GM19023 (cell line): ENCODE measurements around the gene GALNT9.

Experiments used
- ATAC-seq: cut with Tn5 transposase; IDR thresholded peaks from one replicate; pipeline ENCODE4 v1.9.1; 2021; ENCODE audit warnings: mild to moderate bottlenecking, moderate library complexity; ENCODE audit not compliant: unreplicated experiment

Gene GALNT9

DNA sequence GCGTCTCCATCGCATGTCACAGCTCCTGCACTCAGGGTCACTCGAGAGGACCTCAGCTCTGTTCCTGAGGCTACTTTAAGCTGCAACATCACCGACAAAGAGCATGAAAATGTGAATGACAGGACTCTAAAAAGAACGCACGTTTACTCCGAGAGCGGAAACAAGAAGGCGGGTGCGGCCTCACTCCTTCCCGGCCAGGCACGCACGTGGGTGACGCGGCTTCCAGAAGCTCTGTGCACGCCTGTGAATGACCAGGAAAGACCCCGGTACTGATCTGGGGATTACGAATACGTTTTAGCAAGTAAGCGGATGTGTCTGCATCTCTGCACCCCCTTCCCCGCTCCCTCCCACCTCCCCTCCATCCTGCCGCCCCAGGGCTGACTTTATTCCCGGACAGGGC is 15.2 kb upstream of the GALNT9 start:
- no peak for ATAC-seq

DNA sequence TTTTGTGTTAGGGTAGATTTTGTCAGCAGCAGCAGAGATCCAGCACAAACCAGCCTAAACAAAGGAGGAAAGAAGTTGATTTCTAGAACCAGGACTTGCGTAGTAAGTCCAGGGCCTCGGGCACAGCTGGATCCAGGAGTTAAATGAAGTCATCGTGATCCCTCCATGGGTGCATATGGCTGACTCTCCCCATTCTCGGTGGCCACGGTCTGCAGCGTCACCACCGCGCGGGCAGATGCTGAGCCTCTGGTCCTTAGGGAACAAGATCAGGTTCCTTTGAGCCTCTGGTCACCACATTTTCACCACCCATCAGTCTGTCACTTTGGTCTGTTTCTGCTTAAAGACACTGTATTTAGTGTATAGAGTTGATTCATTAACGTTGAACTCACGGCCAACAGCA is 14.8 kb upstream of the GALNT9 start:
- no peak for ATAC-seq

DNA sequence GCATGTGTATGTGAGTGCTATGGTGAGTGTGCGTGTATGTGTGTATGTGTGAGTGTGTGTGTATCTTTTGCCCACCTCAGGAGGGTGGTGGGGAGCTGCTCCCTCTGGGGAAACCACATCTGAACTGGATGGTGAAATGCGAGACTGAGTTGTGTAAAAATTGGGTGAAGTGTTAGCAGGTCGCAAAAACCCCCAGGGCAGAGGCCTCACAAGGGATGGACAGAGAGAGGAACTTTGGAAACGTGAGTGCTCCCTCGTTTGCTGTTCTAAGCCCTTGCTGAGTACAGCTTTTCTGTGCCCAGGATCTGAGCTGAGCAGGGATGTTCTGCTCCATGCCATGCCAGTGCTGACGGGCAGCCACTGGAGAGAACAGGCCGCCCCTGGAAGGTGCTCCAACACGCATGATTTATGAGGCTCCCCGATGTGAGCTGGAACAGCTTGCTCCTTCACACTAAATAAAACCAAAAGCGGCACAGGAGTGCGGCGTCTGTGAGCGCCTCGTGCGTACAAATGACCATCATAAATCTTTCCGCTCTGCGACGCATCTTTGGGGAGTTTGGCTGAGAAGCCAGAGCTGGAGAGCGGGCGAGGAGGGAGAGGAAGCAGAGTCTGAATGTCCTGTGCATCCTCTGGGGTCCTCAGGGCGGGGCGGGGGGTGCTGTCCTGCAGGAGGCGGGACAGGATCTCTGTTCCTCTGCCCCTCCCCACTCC is 14.1 kb upstream of the GALNT9 start:
- no peak for ATAC-seq

DNA sequence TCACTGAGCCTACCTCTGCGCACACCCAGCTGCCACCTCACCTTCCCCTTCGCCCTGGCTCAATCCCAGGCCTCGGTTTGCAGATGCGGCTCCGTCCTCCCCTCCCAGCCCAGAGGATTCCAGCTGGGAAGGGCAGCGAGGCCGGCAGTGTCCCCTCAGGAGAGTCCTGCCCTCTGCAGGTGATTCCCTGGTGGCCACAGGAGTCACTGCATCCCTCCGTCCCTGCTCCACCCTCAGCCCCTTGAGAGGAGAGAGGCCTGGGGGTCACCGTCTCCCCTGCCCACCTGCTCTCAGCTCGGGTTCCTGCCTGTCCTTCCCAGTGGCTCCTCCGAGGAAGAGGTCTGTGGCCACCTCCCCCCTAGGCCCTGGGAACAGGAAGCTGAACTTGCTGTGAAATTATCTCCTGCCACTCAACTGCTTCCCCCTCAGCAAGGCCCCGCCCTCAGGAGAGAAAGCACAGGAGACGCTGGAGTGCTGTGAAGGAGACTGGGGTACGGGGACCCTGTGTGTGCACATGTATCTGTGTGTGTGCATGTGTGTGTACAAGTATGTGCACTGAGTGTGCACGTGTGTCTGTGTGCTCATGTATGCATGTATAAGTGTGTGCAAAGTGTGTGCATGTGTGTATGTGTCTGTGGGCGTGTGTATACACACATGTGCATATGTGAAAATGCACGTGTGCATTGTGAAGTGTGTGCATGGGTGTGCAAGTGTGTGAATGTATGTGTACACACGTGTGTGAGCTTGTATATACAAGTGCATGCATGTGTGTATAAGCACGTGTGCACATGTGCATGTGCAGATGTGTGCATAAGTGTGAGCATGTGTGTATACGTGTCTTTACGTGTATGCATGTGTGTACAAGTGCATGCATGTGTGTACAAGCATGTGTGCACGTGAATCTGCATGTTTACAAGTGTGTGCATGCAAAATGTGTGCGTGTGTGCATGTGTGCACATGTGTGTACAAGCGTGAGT is 13.2 kb upstream of the GALNT9 start:
- no peak for ATAC-seq

DNA sequence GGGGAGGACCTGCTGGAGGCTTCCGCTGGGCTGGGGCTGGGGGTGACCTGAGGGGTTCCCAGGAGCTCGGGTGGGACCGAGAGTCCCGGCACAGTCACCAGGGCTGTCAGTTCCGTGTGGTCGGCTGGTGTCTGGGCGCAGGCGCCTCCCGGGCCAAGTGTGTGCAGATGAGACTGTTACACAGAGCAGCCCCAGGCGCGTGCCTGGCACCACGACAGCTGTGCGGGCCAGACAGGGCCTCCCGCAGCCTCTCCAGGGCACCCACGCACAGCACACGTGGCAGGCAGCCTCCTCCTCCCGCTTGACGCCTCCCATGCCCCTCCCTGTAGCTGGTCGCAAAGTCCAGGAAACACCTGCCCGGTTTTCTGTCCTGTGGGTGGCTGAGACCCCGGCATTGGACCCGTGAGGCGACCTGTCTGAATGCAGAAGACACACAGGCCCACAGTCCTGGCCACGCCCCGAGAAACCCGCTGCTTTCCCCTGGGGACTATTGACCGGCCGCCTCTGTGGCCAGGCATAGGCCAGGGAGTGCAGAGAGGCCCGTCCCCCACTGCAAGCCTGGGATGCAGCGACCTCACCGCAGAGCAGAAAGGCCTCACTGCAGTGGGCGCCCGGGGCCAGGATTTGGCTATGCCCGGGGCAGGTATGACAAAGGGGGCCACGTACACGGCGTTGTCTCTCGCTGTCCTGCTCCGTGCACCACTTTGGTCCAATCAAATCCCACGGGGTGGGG is 12.1 kb upstream of the GALNT9 start:
- no peak for ATAC-seq

DNA sequence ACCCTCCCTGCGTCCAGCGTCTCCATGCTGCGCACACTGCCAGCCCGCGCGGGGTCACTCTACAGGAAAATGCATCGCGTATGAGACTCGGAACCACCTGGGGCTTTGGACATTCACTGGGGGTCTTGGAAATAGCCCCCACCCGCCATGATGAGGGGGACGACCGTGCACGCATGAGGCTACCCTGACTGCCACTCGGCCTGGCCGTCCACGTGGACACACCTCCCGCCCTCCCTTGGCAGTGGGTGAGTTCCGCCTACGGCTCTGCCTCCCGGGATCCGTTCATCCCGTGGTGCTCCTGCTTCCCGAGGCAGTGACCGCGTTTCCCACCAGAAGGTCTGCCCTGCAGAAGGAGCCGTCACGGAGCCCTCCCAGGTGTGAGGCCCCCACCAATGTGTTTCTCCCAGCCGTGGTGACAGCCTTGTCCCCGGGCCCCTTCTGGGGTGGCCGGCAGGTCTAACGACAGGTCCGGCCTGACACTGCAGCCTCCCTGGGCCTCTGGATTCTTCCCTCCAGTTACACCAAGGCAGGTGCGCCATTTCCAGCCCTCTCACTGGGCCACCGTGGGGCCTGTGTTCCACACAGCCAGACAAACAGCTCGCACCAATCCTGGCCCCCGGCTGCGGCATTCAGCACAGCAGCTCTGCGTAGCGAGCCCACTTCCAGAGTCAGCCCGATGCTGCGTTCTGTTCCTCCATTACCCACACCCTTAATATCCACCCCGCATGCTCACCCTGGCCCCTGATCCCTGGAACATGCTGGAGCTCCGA is 11.1 kb upstream of the GALNT9 start:
- ATAC-seq = no peak

DNA sequence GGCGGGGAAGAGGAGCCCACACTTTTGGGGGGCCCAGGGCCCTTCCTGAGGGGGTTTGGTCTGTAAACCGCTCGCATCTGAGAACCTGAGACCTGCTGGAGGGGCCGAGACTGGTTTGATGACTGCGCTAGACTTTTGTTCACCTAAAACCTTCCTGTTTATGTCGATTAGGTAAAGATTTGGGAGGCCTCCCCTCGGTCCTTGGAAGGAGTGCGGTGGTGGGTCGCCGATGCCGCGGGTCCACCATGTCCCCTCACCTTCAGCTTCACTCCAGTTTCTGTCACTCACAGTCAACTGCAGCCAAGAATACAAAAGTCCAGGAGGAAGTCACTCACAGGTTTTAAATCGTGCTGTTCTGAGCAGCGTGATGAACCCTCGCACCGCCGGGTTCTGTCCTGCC is 10.5 kb upstream of the GALNT9 start:
- ATAC-seq = no peak

DNA sequence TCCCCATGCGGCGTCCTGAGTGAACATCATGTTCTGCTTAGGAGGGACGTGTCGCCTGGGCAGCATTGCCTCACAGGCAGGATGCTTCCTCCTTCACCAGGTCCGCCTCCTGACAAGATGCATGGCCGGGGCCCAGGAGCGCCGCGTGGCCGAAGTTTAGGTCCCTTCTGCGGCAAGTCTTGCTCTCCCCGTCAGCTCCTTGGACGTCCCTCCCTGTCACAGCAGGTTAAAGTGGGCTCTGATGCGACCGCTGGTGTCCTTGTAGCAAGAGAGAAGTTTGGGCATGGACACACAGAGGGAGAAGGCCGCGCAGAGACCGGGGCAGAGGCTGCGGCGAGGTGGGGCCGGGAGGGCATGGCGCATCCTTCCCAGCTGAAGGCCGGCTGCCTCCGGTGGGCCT is 9.4 kb upstream of the GALNT9 start:
- no peak for ATAC-seq

DNA sequence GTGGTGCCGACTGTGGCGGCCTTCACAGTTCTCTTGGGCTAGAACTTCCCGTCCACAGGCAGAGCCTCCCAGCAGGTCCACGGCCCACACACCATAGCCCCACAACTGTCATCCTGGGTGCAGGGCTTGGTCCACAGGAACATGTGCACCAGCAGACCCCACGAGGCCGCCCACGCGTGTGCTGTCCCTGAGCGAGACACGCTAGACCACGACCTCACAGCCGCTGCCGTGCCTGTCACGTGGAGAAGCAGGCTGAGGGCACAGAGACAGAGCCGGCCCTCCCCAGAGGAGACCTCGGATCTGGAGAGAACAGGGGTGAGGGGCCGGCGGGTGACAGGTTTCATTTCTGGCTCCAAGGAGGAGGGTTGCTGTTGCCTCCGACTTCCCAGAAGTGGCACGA is 8.9 kb upstream of the GALNT9 start:
- ATAC-seq = no peak

DNA sequence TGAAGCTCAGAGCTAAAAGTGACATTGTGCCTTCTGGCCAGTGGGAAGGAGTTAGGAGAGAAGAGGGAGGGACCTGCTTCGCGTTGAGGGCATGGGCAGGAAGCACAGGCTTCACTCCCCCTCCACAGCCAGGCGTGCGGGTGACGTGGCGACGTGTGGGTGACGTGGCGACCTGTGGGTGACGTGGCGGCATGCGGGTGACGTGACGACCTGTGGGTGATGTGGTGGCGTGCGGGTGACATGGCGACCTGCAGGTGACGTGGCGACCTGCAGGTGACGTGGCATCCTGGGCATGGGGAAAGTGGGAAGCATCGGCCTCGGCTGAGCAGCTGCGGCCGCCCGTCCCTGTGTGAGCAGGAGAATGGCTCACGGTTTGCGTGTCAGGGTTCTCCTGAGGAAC is 8.2 kb upstream of the GALNT9 start:
- ATAC-seq = no peak

DNA sequence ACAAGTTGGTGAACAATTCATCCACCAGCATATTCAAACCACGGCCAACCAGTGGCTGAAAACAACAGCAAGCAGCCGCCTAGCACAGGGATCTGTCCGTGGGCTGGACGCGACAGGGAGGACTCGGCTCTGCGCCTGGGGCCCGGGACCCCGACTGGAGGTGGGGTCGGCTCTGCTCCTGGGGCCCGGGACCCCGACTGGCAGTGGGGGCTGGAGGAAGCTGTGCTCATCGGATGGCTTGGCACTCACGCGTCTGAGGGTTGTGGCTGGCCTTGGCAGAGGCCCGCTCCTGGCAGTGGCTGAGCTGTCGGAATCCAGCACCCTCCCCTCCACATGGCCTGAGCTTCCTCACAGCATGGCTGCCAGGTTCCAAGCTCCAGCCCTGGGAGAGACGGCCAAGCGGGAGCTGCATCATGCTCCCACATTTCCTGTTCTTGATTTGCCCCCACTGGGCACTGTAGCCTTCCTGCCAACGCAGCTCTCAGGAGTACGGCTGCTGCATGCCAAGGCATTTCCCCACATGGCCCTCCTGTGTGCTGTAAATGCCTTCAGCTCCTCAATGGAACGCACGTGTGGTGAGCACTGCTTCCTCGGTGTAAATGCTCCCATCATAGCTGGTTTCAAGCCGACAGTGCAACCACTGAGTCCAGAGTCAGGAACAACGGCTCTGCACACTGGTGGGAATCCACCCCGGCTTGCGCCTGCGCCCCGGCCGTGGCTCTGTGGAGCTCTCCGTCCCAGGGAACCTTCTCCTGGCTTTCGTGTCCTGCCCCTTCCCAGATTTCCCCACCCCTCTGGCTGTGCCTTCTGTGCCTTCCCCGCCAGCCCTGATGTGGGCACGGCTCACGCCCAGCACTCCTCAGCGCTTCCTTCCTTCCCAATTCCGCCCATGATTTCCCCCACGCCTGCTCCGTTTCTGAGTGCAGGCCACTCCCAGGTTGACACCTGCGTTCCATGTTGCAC is 7.3 kb upstream of the GALNT9 start:
- ATAC-seq = no peak

DNA sequence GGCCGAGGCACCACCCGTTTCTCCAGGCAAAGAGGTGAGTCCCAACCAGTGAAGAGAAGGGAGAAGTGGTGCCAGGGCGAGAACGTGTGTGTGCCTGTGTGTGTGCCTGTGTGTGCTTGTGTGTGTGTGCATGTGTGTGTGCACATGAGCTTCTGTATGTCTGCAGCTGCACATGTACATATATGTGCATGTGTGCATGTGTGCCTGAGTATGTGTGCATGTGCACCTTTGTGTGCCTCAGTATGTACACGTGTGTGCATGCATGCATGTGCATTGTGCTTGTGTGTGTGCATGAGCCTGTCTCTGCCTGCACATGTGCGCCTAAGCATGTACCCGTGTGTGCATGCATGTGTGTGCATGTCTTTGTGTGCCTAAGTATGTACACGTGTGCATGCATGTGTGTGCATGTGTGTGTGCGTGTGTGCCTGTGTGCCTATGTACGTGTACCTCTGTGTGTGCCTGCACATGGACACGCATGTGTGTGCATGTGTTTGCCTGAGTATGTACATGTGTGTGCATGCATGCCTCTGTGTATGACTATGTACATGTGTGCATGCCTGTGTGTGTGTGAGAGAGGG is 5.9 kb upstream of the GALNT9 start:
- no peak for ATAC-seq

DNA sequence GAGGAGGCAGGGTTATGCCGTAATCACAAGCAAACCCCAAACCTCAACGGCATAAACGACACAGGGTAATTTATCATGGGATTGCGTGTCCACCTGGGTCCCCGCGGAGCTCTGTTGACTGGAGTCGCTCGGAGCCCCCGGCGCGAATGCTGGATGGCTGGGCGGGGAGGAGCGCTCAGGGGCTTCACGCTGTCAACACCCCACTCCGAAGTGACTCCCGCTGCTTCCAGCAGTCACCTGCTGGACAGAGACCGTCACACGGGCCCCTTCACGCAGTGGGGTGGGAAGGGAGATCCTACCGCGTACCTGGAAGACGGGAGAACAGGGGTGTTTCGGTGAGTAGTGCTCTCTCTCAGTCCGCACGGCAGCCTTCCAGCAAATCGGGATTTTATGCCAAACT is 4.4 kb upstream of the GALNT9 start:
- ATAC-seq = no peak

DNA sequence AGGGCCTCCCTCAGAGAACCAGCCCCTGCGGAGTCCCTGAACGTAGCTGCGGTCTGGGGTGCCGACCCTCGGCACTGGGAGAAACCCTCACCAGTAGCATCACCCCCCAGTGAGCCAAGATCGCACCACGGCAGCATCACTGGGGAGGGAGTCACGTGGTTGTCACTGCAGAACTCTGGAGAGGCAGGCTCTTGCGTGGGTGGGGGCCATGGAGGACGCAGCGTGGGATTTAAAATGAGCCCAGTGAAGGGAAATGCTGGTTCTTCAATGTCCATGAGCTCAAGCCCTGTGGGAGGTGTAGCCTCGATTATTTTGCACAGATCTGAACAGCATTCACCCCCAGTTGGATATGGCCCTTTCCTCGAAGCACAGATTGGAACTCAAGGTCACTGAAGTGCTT is 3.9 kb upstream of the GALNT9 start:
- no peak for ATAC-seq

DNA sequence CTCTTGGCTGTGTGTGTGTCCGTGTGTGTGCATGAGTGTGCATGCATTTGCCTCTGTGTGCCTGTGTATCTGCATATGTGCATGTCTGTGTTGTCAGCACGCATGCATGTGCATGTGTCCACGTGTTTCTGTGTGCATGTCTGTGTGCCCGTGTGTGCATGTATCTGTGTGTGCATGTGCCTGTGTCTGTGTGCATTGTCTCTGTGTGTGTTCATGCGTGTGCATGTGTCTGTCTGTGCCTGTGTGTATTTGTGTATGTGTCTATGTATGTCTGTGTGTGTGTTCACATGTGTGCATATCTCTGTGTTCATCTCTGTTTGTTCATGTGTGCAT is 1.1 kb upstream of the GALNT9 start:
- no peak for ATAC-seq

DNA sequence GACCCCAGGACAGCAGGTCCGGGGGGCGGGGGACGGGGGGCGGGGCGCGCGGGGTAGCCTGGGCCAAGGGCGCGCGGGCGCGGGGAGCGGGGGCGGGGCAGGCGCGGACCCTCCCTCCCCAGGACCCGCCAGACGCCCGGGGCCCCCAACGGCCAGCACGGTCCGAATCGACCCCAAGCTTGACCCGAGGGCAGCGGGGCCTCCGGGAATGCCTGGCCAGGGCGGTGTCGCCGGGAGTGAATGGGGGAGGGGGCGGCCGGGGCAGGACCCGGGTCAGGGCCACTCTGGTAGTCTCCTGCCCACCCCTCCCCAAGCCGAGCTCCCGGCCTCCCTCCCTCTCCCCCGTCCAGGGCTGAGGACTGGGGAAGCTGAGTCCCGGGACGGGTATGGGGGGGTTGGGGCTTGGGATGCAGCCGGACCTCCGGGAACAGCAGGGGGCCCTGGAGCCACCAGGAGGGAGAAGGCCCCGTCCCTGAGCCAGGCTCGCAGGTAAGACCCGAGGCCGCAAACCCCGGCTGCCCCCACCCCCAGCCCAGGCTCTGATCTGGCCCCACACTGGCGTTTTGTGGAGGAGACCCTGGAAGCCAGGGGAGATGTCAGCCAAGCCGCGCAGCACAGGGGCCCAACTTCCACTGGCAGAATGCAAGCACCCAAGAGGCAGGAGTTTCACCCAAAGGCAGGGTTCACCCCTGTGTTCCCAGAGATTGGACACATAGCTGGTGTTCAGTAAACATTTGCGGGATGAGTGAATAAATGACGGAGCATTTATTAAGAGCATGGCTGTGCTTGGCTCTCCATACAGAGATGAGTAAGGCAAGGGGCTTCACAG is 545 bp upstream of the GALNT9 start:
- ATAC-seq = no peak

DNA sequence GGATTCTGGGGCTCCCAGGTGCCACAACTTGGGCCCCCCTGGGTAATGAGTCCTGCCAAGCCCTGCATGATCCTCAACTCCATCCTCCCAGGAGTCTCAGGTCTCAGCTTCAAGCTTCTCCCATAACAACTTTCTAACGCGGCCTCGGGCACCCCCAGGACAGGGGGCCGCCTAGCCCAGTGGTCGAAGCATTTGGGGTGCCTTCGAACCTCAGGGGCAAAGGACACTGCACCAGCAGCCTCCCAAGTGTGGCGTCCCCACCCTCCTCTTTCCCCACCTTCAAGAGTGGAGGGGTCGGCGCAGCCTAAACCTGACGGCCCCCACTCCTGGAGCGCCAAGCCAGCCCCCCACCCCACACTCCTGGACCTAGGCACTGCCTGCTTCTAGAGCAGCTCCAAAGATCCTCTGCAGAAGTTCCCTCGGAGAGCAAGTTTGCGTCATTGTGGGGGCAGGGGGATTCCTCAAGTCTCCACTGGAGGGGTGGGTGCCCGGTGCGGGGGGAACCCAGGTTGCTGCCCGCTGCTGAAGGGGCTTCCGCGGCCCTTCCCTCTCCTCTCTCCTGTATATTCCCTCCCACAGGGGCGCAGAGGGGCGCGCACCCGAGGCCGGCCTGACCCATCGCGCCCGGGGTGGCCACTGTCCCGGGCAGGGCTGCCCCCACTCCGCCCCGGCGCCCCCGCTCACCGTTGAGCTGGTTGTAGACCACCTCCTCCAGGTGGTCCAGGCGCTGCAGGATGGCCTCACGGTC is 933 bp downstream of the GALNT9 start:
- ATAC-seq = no peak
